Activated naive CD8-positive, alpha-beta T cell treated with anti-CD3 and anti-CD28 coated beads, Interleukin-2, amount 10 ng/mL, durations not matched to agents 7 days and 5 days (primary cell): Measurements from ENCODE around the gene SLIT3. TPM values are rescaled to one million over a fixed set of nuclear protein-coding genes. Genes with fewer than 3 reads are reported as not detected.
"Not testable (repeated sequence)": the region's sequence is repeated elsewhere in the genome, so short reads cannot be mapped to it uniquely, and the experiment has no call there.

Experiments used
- ATAC-seq: fragments of 150-1000 bp; cut with Tn5 transposase; one replicate; pipeline ENCODE4 v1.10.0; 2021; ENCODE audit warnings: low read depth, moderate library complexity
- POLR2A ChIA-PET: fragments of 350-600 bp; sonication (Branson Sonifier 250); formaldehyde crosslinking; loops from one replicate; lab custom pipeline; 2021; ENCODE audit warnings: antibody characterized with exemption; lab: Charles Lee
- DNase-seq: peaks from one replicate; pipeline ENCODE4 v3.0.0; 2021
- H3K27ac Mint-ChIP-seq: one replicate; pipeline ENCODE4 v1.8.0; 2022; ENCODE audit warnings: mild to moderate bottlenecking, mixed read lengths
- H3K27me3 Mint-ChIP-seq: one replicate; pipeline ENCODE4 v1.8.0; 2022; ENCODE audit warnings: mild to moderate bottlenecking, moderate library complexity, mixed read lengths
- H3K36me3 Mint-ChIP-seq: one replicate; pipeline ENCODE4 v1.8.0; 2021; ENCODE audit warnings: mild to moderate bottlenecking, mixed read lengths
- H3K4me1 Mint-ChIP-seq: one replicate; pipeline ENCODE4 v1.8.0; 2021; ENCODE audit warnings: mixed read lengths
- H3K4me3 Mint-ChIP-seq: one replicate; pipeline ENCODE4 v1.8.0; 2022; ENCODE audit warnings: mild to moderate bottlenecking, moderate library complexity, mixed read lengths
- H3K9me3 Mint-ChIP-seq: one replicate; pipeline ENCODE4 v1.8.0; 2021; ENCODE audit warnings: mixed read lengths
- total RNA-seq, 2 experiments: library from RNA; stranded (reverse); gene quantifications; one replicate each; pipeline ENCODE4 v1.2.3, GENCODE V29; 2021

Gene SLIT3
- total RNA-seq, 2 experiments from 2014 or later, result not detected

DNA sequence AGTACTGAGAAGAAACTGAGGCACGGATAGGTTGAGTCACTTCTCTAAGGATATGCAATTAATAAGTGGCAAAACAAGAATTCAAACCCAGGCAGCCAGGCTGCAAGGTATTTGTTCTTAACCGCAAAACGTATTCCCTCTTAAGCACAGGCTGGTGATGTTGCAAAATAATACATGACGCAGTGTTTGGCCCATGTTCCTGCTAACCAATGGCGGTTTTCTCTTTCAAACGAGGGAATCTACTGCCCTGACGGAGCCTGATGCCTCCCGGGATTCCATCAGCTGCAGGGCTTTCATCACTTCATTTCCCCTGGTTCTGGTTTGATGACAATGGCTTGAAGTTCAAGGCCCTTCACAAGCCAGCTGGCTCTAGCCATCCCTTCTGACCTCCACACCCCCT lies 154.8 kb downstream of the SLIT3 start:
- H3K4me1 Mint-ChIP-seq, result no peaks in the 10 kb centered on the region
- H3K27ac Mint-ChIP-seq, result no peak overlapping the region
- no peak overlapping the region for H3K4me3 Mint-ChIP-seq
- no peaks in the 10 kb centered on the region for H3K9me3 Mint-ChIP-seq
- no peaks in the 10 kb centered on the region for H3K36me3 Mint-ChIP-seq
- ATAC-seq (no peak), DNase-seq (no peak)
- no peaks in the 10 kb centered on the region for H3K27me3 Mint-ChIP-seq
- POLR2A ChIA-PET, result no interaction called here

DNA sequence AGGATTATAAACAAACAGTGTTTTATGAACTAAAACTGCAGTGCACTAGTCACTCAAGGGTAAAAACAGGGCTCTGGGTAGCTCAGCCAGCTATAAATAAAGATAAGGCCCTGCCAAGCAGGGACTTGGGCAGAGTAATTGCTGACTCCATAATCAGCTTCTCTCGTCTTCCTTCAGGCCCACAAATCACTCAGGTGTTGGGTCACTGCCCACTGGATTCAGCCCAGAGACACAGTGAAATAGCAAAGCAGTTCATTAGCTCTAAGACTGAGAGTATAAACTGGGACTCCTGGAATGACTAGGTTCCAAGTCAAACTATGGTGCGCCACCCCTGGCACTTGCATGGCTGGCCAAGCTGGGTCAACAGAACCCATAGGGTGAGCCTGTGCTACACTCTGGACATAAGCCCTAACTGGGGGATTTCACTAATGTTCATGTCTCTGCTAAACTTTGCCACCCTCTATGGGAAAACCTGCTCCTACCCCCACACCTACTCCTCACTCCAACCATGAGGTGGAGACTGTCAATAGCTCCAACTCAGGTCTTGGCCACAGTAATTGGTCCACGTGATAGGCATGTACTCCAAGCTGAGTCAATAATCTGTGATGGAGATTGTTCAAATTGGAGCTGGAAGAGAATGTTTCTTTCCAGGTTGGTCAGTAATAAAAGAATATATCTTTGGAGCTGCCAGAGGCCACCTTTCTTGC lies 158.5 kb downstream of the SLIT3 start:
- H3K27ac Mint-ChIP-seq, result no peak overlapping the region
- POLR2A ChIA-PET, result no interaction called here
- H3K9me3 Mint-ChIP-seq, result no peaks in the 10 kb centered on the region
- H3K36me3 Mint-ChIP-seq, result no peaks in the 10 kb centered on the region
- H3K4me3 Mint-ChIP-seq, result no peak overlapping the region
- no peak for ATAC-seq
- H3K4me1 Mint-ChIP-seq, result no peaks in the 10 kb centered on the region
- no peak for DNase-seq
- H3K27me3 Mint-ChIP-seq, result peaks cover 2% of the 10 kb centered on the region

DNA sequence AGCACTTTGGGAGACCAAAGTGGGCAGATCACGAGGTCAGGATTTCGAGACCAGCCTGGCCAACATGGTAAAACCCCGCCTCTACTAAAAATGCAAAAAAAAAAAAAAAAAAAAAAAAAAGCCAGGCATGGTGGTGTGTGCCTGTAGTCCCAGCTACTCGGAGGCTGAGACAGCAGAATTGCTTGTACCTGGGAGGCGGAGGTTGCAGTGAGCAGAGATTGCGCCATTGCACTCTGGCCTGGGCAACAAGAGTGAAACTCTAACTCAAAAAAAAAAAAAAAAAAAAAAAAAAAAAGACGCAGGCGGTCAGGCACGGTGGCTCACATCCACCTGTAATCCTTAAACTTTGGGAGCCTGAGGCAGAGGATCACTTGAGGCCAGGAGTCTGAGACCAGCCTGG lies 160.7 kb downstream of the SLIT3 start:
- POLR2A ChIA-PET, H3K27me3 Mint-ChIP-seq, H3K36me3 Mint-ChIP-seq, ATAC-seq, H3K9me3 Mint-ChIP-seq, H3K4me1 Mint-ChIP-seq, H3K27ac Mint-ChIP-seq, H3K4me3 Mint-ChIP-seq, DNase-seq: not testable (repeated sequence)

DNA sequence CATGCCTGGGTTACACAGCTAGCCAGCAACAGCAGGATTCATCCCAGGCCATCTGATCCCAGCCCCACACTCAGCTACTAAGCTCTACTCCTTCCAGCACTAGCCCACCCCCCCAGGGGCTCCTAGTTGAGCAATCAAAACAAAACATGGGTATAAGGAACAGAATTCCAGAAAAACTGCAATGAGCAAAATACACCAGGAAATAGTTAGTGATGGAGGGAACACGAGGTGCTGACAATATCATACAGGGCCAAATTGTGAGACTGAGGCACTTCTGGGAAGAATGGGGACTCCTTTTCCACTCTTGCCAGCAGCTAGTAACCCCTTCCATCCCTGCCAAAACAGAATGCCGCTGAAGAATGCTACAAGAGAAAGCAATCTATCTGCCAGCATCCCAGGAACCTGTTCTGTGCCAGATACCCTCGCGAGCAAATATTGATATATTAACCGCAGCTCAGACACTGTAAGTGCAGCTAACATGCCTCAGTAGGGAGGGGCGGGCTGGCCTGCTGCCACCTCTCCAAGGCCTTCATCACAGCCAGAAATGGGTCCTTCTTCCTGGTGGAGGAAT lies 161.4 kb downstream of the SLIT3 start:
- Mint-ChIP-seq H3K4me3 (no peak overlapping the region), H3K4me1 (no peaks in the 10 kb centered on the region), H3K36me3 (no peaks in the 10 kb centered on the region), H3K9me3 (no peaks in the 10 kb centered on the region), H3K27me3 (peaks cover 2% of the 10 kb centered on the region), H3K27ac (no peak overlapping the region)
- ATAC-seq (no peak), DNase-seq (no peak)
- POLR2A ChIA-PET, result no interaction called here

DNA sequence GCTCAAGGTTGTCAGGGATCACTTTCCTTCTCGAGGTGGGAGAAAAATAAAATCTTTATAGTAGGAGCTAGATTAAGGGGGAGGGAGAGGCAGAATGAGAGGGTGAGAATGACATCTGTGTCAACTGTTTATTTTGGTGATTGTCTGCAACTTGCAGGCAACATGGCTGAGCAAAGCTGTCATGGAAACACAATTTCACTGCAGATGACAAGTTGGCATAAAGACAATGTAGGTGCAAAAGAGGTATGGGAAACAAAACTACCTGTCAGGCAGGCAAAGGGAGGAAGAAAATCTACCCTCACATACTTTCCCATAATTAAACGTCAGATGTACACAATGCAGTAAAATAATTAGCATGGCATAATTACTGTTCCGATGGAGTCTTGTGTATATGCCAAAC lies 167.4 kb downstream of the SLIT3 start:
- no peak overlapping the region for H3K27ac Mint-ChIP-seq
- POLR2A ChIA-PET, result no interaction called here

DNA sequence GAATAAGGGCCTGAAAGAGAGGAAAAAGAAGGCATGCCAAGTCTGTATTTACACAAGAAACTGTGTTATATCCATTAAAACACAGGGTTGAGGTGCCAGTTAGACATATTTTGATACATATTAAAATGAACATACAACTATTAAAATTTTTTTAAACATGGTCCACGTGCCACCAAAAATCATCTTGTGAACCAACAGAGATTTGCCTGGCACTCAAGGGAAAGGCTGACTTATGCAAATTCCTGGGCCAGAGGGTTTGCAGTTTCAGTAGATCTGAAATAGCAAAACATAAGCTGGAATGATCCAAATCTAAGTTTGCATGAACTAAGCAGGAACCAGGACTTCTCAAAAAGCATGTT lies 168.7 kb downstream of the SLIT3 start:
- H3K27ac Mint-ChIP-seq, result no peak overlapping the region
- DNase-seq, result no peak
- no peaks in the 10 kb centered on the region for H3K9me3 Mint-ChIP-seq
- H3K36me3 Mint-ChIP-seq, result no peaks in the 10 kb centered on the region
- no peaks in the 10 kb centered on the region for H3K4me1 Mint-ChIP-seq
- no peak overlapping the region for H3K4me3 Mint-ChIP-seq
- peaks cover 3% of the 10 kb centered on the region for H3K27me3 Mint-ChIP-seq
- ATAC-seq, result no peak
- POLR2A ChIA-PET, result no interaction called here

More for the DNA sequence above, 167.4 kb downstream of the SLIT3 start:
- DNase-seq (no peak), ATAC-seq (no peak)
- Mint-ChIP-seq H3K4me3 (no peak overlapping the region), H3K36me3 (no peaks in the 10 kb centered on the region), H3K9me3 (no peaks in the 10 kb centered on the region), H3K27me3 (no peaks in the 10 kb centered on the region), H3K4me1 (no peaks in the 10 kb centered on the region)

DNA sequence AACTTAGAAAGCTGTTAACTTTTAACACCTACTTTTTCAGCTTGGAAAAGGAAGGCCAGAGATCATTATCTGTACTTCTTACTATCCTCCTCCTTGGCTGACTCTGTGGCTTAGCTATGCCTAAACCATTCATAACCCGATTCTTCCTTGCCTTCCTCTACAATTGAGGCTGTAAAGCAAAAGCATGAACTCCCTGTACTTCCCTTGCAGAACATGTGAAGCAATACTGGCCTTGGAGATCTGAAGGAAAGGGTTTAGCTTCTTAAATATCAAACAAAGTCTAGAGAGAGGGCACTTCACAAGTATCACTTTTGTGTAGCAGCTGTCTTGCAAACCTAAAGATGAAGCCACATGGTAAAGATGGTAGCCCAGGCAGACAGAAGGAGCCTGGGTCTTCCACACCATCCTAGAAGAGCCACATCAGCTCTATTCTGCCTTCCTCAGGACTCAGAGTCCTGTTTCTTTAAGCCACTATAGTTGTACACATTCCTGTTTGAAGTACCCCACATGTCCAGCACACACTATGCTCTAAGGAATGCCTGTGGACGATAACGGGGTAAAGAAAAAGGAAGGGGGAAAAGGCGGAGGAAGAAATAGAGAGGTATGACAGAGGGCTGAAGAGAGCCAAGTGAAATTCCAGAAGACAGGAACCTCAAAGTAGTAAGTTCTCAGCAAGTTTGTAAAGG lies 169.2 kb downstream of the SLIT3 start:
- POLR2A ChIA-PET, result no interaction called here
- no peak overlapping the region for H3K4me3 Mint-ChIP-seq
- ATAC-seq (no peak), DNase-seq (no peak)
- peaks cover 3% of the 10 kb centered on the region for H3K27me3 Mint-ChIP-seq
- no peaks in the 10 kb centered on the region for H3K4me1 Mint-ChIP-seq
- H3K9me3 Mint-ChIP-seq, result no peaks in the 10 kb centered on the region
- no peaks in the 10 kb centered on the region for H3K36me3 Mint-ChIP-seq
- no peak overlapping the region for H3K27ac Mint-ChIP-seq

DNA sequence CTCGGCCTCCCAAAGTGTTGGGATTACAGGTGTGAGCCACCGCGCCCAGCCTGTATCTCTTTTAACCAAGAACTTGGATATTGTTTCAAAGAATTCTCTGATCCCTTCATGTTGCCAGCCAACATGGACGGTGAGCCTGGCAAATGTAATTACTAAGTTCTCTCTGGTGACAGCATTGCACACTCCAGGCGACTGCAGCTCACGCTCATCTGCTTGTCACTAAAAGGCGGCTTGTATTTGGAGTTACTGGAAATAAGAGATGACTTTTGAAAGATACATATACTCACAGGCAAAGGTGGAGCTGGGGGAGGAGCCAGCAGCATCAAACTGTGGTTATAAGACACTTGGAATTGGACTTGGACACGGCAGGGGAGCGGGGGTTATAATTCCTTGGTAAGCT lies 172.3 kb downstream of the SLIT3 start:
- H3K4me1 Mint-ChIP-seq, result no peaks in the 10 kb centered on the region
- no peaks in the 10 kb centered on the region for H3K36me3 Mint-ChIP-seq
- H3K27ac Mint-ChIP-seq, result no peak overlapping the region
- peaks cover 5% of the 10 kb centered on the region for H3K27me3 Mint-ChIP-seq
- DNase-seq (no peak), ATAC-seq (no peak)
- no peak overlapping the region for H3K4me3 Mint-ChIP-seq
- H3K9me3 Mint-ChIP-seq, result no peaks in the 10 kb centered on the region
- POLR2A ChIA-PET, result no interaction called here

DNA sequence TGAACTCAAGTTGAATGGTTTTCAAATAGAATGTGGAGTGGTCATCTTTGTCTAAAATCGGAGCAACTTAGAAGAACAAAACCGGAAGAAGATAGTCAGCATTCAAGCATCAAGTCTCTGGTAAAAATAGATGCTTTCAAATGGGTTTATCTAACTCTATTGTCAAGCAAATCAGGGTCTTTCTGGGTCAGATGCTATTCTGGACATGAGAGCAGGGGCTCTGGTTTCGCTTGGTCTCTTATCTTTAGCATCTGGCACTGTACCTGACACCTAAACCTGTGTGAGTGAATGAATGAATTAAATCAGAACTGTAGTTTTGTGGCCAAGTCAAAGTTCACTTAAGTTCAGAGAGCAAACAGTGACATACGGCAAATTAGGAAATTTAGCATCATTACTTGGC lies 173.5 kb downstream of the SLIT3 start:
- no peak overlapping the region for H3K27ac Mint-ChIP-seq
- H3K4me1 Mint-ChIP-seq, result no peaks in the 10 kb centered on the region
- POLR2A ChIA-PET, result no interaction called here
- H3K27me3 Mint-ChIP-seq, result peaks cover 5% of the 10 kb centered on the region
- ATAC-seq (no peak), DNase-seq (no peak)
- no peaks in the 10 kb centered on the region for H3K36me3 Mint-ChIP-seq
- no peak overlapping the region for H3K4me3 Mint-ChIP-seq
- H3K9me3 Mint-ChIP-seq, result no peaks in the 10 kb centered on the region

DNA sequence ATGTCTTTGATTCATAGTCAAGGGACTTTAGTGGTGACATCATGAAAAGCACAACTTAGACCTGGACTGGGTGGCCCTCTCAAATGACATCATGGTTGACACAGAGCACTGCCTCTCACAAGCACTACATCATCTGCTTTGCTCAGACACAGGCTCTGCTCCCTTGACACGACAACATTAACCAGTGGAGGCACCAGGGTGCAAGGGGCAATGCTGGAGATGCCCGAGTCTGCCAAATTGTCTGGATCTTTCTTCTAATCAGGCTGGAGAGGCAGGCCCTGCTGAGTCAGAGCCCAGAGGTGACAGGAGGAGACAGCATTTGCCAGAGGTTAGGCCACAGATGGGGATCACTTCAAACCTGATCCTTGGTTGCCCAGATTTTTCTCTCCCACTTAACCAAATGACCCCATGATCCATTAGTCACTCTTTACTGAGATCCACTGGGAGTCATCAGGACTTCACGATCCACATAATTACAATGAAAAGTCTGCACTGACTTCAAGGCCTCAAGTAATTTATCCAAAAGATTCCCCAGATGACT lies 174.4 kb downstream of the SLIT3 start:
- DNase-seq (no peak), ATAC-seq (no peak)
- H3K4me3 Mint-ChIP-seq, result no peak overlapping the region
- H3K4me1 Mint-ChIP-seq, result no peaks in the 10 kb centered on the region
- no peak overlapping the region for H3K27ac Mint-ChIP-seq
- POLR2A ChIA-PET, result no interaction called here
- no peaks in the 10 kb centered on the region for H3K36me3 Mint-ChIP-seq
- H3K9me3 Mint-ChIP-seq, result no peaks in the 10 kb centered on the region
- H3K27me3 Mint-ChIP-seq, result peaks cover 5% of the 10 kb centered on the region

DNA sequence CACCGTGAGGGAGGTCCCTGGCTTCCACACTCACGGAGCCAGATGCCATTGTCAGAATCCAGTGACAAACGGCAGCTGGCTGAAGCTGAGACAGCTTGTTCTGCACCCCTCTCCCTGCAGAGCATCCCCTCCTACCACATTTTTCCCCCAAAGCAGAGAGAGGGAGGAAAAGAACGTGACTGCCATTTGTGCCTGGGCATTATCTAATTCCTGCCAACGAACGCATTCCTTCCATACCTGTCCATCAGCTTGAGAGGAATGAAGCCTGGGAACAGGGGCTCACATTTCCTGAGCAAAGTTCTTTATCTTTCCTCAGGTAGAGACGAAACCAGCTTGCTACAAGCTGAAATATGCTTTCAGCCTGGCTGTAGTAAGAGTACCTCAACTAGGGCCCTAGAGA lies 175.4 kb downstream of the SLIT3 start:
- no peak overlapping the region for H3K4me3 Mint-ChIP-seq
- no peaks in the 10 kb centered on the region for H3K4me1 Mint-ChIP-seq
- no peaks in the 10 kb centered on the region for H3K36me3 Mint-ChIP-seq
- peaks cover 5% of the 10 kb centered on the region for H3K27me3 Mint-ChIP-seq
- no peak overlapping the region for H3K27ac Mint-ChIP-seq
- DNase-seq (no peak), ATAC-seq (no peak)
- POLR2A ChIA-PET, result no interaction called here
- no peaks in the 10 kb centered on the region for H3K9me3 Mint-ChIP-seq

DNA sequence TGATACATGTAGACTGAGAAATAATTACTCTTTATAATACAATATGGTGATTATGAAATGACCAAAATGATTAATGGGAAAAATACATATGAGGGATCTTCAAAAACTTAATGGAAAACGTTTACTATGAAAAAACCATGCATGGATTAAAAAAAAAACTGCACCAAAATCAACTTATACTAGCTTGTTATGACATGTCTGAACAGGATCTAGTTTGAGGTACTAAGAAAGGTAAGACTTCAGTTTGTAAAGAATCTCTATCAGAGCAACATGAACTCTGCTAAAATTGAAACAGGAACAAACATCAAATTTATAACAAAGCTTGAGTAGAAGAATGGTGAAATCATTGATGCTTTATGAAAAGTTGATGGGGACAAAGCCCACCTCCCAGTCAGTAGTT lies 178.0 kb downstream of the SLIT3 start:
- no peaks in the 10 kb centered on the region for H3K4me1 Mint-ChIP-seq
- ATAC-seq (no peak), DNase-seq (no peak)
- POLR2A ChIA-PET, result no interaction called here
- no peaks in the 10 kb centered on the region for H3K36me3 Mint-ChIP-seq
- peaks cover 5% of the 10 kb centered on the region for H3K27me3 Mint-ChIP-seq
- H3K4me3 Mint-ChIP-seq, result no peak overlapping the region
- no peaks in the 10 kb centered on the region for H3K9me3 Mint-ChIP-seq
- H3K27ac Mint-ChIP-seq, result no peak overlapping the region

DNA sequence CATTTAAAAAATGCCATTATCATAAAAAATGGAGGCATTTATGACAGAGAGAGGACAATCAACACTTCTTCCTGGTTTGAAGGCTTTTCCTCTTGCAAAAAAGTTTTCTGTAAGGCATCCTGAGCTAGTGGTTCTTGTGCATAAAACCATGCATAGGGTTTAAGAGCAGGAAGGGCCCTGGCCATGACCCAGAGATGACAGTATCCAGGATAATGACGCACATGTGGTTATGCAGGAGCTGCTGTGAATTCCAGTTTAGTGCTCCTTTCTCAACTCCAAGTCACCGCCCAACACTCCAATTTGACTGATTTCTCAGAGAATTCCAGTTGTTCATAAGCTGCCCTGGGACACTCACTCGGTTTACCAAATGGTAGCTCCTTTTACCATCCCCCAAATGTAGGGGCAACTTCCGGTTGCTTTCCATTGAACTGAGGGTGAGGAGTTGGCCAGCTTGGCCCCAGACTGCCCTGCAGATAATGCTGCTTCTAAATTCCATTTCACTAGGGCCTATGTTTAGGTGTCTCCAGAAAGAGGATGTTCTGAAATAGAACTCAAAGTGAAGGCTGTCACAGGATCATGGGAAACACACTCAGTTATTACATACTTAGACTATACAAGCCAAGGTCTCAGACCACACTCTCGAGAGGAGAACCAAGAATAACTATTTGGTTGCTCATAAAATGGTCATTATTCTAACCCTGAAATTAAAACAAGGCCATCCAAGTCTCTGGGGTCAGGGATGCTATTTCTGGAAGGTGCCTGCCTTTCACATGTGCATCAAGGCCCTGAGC lies 179.1 kb downstream of the SLIT3 start:
- POLR2A ChIA-PET, result no interaction called here
- H3K4me3 Mint-ChIP-seq, result no peak overlapping the region
- H3K9me3 Mint-ChIP-seq, result no peaks in the 10 kb centered on the region
- H3K36me3 Mint-ChIP-seq, result no peaks in the 10 kb centered on the region
- DNase-seq, result no peak
- H3K27ac Mint-ChIP-seq, result no peak overlapping the region
- no peak for ATAC-seq
- H3K4me1 Mint-ChIP-seq, result no peaks in the 10 kb centered on the region
- H3K27me3 Mint-ChIP-seq, result peaks cover 5% of the 10 kb centered on the region
